ENCODE results near the gene VPS52.
"Not testable (repeated sequence)": the region's sequence is repeated elsewhere in the genome, so short reads cannot be mapped to it uniquely, and the experiment has no call there.

The VPS52 gene

DNA sequence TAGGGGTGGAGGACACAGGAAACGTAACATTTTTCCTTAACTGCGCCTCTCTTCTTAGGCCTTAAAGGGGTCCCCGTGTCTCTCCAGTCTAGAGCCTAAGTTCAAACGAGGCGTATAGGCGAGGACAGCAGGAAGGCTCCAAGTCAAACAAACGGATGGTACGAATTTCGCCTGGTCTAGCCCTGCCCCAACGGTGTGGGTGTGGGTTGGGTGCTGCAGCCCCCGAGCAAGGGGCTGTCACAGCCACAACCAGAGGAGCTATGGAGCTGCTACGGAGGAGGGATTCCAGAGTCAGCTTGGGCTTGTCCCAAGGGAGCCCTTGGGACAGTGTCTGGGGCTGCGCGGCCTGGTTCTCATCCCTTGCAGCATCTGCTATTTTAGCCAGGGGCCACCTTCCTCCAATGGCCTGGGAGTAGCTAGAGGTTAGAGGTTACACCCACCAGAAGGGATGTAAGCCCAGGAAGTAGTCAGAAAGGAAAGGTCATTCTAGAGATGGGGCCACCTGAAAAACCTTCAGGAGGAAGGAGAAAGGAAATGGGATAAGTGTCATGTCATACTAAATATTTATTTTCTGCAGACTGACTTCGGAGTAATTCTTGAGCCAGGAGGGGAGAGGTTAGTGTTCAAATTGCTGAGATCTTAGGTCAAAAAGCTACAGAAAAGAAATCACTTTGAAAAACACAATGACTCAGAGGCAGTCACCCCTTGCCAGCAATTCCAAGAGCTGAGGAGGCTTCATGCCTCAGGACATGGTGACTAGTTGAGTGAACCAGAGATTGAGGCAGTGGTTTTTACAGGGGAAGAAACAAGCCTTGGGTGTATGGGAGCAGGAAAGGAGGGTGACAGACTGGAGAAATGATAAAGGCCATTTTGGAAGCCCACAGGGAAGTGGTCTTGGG lies 21.7 kb downstream of the VPS52 start:
- no peak for DNase-seq (ENCODE audit: low read depth)

DNA sequence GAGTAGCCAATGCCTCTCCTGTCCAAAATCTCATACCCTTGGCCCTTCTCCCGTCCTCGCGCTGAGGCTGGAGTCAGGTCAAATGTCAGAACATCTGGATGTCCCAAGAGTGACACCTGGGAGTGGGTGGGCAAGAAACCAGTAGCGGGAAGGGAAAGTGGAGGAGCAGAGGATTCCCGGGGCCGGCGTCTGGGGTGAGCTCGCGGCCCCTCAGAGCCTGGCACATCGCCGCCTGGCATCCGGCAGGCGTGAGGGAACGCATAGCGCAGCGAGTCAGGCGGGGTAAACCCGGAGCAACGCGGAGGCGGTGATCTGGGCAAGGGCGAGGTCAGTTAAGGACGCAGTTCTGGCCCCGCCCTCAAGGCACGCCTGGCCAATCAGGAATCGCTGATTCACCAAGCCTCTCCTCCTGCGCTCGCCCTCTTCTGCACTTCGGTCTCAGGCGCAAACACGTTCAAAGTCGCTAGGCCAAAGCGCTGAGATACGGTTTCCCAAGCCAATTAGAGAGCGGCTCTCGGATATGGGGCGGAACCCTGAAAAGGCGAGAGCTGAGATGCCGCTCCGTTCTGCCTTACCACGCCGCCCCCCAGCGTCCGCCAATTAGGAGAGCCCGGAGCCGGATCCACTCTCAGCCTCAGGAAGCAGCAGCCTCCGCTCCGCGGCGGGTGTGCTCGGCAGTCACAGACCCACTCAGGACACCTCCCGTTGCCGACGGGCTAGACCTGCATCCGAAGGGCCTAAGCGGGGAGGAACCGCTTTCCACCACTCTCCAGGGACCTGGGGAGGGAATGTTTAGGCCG lies 22.5 kb downstream of the VPS52 start:
- DNase-seq (ENCODE audit: low read depth): peak; percentile 90

DNA sequence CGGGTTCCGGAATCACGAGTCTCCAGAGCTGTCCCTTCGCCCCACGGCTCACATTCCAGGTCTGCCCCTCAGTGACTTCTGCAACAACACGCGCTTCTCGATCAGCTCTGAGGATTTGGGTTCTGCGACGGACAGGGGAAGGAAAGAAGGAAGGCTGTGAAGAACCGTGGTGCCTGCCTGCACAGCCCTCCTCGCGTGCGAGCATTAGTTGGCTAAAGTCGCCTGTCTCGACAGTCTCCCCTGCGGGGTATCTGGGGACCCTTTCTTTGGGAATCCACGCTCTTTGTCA lies 23.1 kb downstream of the VPS52 start:
- DNase-seq (ENCODE audit: low read depth): no peak

DNA sequence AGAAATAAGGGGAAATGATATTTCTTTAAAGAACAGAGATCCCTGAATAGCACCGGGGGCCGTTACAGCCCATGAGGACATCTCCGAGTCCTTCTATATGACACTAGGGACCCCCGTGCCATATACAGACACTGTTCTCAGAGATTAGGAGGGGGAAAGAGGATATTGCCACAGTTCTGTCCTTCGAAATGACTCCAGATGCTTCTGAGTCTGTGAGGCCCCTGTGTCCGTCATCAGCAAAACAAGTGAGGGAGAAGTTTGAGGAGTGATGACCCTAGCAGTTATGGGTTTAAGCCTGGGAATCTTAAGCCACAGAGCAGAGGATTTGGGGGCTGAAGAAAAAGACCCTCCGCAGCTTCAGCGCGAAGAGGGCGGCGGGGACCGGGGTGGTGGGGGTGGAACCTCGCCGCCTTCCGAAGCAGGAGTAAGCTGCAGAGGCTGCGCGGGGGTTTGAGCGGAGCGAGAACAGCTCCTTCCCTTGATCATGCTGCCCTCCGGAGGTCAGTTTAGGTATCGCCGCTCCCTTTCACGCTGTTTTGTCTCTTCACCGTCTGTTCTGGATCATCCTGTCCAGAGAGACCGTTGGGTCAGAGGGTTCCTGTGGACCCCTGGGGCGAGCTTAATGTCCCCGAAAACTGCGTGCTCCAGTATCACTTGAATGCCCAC lies 23.6 kb downstream of the VPS52 start:
- peak; percentile 90 for DNase-seq (ENCODE audit: low read depth)

DNA sequence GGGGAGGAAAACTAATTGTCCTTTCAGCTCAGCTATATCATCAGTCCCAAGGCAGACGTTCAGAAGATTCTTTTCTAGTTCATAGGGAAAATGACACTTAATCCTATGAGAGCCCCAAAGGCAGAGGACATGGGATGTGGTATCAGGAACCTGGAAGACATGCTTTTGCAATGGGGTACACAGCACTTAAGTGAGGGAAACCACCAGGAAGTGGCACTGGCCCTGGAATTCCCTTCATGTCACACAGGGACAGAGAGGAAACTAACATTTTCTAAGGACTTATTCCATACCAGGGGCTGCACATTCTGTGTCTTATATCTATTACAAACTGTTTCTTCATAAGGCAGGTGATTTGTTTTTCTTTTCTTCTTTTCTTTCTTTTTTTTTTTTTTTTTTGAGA lies 28.2 kb downstream of the VPS52 start:
- no peak for DNase-seq (ENCODE audit: low read depth)

DNA sequence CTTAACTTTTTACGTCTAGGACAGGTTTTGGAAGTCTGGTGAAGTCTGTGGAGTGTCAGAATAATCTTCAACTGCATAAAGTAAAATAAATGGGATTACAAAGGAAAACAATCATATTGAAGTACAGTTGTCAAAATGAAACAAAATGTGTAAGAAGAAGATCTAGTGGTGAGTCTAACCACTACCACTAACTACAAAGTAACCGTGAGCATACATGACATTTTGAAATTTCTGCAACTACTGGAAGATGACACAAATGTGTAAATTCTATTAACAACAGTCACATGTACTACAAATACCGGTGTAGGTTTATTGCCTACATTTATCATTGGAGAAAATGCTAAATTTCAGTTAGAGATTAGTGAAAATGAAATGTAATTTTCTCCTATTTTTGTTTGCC lies 29.7 kb downstream of the VPS52 start:
- no peak for DNase-seq (ENCODE audit: low read depth)

DNA sequence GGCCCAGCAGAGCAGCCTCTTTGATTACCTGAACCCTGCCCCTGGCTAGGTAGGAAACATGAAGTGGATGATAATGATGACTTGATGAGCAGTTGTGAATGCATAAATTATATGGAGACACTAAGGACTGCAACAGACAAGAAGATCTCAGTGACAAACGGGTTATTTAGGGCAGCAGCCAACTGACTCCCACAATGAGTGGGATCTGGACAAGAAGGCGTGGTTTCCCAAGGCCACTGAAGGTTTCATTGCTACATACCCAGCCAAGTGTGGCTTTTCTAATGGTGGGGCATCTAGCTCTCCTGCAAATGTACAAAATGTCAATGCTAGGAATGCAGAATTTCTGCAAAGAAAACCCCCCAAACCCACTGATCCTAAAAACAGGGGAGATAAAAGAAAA lies 33.9 kb downstream of the VPS52 start:
- DNase-seq (ENCODE audit: low read depth): no peak

DNA sequence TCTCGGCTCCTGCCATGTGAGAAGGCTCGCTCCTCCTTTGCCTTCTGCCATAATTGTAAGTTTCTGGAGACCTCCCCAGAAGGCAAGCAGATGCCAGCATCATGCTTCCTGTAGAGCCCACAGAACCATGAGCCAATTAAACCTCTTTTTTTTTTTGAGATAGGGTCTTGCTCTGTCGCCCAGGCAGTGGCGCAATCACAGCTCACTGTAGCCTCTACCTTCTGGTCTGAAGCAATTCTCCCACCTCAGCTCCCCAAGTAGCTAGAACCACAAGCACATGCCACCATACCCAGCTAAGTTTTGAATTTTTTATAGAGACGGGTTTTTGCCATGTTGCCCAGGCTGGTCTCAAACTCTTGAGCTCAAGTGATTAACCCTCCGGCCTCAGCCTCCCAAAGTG lies 34.8 kb downstream of the VPS52 start:
- no peak for DNase-seq (ENCODE audit: low read depth)

DNA sequence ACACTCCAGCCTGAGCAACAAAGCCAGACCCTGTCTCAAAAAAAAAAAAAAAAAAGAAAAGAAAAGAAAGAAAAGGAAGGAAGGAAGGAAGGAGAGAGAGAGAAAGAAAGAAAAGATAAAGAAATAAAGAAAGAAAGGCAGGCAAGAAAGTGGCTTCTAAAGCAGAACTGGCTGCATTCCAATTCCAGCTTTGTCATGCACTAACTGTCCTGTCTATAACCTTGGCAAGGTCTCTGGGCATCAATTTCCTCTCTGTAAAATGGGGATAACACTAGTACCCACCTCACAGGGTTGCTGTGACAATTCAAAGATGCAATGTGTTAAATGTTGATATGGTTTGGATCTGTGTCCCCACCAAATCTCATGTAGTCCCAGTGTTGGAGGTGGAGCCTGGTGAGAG lies 35.3 kb downstream of the VPS52 start:
- no peak for DNase-seq (ENCODE audit: low read depth)

DNA sequence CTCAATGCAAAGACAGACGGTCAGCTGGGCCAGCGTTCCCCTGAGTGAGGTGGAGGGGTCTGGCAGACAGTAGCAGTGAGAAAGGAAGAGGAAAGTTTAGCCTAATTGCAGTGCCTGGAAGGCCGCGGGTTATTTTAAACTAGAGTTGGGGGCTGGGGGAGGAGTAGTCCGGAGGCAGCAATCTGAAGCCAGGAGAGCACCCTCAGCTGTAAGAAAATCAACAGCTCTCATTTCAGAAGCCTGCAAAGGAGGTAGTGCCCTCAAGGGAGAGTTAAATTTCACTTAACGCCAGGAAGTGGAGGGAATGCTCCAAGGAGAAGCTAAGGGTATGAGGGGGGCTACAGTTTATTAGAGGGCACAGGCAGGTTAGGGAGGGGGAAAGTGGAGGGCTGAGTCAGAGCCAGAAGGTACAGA lies 36.4 kb downstream of the VPS52 start:
- DNase-seq (ENCODE audit: low read depth): no peak

DNA sequence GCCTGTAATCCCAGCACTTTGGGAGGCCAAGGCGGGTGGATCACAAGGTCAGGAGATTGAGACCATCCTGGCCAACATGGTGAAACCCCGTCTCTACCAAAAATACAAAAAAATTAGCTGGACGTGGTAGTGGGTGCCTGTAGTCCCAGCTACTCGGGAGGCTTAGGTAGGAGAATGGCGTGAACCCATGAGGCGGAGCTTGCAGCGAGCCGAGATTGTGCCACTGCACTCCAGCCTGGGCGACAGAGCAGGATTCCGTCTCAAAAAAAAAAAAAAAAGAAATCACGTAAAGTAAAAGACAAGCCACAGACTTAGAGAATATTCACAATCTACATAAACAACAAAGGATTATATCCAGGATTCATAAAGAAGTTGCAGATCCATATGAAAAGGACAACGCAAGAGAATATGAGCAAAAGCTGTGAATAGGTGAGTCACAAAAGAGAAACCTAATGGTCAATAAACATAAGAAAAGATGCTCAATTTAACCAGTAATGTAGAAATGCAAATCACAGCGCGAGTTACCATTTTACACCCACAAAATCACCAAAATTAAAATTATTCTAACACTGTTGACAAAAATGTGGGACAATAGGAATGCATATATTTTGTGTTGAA lies 45.1 kb downstream of the VPS52 start:
- DNase-seq (ENCODE audit: low read depth): not testable (repeated sequence)

DNA sequence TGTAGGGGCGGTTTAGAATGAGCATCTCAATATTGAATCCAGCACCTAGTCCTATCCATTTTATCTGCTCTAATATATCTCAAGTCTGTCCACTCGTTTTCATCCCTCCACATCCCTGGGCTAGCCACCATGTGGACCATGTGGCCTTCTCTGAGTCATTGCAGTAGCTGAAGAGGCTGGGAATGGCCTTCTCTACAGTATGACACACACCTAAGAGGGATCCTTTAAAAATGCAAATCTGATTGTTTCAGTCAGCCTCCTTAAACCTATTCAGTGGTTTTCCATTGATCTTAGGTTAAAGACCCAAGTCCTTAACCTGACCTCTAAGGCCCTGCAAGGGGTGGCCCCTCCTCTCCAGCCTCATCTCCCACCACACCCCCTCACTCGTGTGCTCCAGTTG lies 54.0 kb downstream of the VPS52 start:
- no peak for DNase-seq (ENCODE audit: low read depth)

DNA sequence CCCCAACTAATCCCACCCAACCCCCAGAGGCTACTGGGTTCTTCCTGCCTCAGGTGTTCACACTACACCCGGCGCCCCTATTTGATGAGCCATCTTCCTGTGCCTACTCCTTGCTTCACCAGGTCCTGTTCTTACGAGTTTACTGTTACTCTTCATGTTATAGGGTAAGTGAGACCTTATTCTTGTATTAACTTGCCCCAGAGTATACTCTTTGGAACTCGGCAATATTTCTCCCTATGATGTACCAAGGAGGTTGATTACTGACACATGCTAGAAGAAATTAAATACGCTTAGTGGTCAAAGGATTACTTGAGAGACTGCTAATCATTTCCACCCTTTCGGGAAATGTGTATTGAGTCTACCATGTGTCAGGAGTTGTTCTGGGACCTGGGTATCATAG lies 54.4 kb downstream of the VPS52 start:
- DNase-seq (ENCODE audit: low read depth): no peak

DNA sequence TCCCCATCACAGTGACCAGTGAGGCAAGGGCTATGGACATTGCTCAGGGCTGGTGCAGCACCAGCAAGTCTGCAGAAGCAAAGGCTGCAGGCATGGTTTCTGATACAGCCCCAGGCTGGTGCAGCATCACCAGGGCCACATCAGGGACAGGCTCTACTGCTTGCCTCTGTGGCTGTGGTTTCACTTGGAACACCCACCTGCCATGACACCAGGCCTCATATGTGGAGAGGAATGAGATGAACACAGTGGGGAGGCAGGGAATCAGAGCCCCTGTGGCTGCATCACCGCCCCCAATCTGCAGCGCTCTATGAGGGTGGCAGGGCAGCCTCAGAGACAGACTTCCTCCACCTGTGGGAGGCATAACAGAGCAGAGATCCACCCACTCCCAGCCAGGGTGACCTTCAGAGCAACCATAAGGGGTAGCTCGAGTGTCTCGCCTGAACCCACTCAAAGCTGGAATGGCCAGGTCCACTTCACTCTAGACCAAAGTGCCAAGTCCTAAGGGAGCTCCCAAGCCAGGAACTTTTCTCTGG lies 55.5 kb downstream of the VPS52 start:
- no peak for DNase-seq (ENCODE audit: low read depth)

DNA sequence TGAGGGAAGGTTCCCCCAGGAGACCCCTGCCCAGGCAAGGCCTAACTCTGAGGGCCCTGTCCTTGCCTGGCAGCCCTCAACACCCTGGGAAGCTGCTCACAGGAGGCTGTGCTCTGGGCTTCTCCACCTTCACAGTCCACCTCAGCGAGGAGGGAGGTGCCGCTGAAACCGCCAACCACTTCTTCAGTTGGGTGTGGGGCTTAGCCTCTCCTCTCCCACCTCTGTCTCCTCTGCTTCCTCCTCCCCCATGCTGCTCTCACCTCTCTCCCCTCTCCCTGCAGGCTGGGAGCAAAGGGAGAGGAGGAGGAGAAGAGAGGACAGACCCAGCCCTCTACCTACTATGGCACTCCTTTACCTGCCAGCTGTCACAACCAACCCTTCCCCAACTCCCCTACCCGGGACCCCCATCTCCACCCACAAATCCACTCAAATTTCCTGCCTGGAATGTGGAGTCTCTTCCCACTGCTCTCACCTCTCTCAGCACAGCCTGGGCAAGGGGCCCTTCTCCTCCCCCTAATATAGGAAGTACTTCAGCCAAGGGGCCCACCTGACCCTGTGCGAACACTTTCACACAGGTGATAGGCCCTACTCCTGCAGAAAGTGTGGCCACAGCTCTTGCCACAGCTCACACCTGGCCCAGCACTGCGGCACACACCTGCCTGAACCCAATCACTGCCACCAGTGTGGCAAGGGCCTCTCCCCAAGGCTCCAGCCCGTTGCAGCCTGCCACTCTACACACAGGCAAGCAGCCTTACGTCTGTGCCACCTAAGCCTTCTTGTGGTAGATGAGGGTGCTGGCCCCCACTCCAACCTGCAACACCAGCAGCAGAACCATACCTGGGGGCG lies 56.2 kb downstream of the VPS52 start:
- DNase-seq (ENCODE audit: low read depth): no peak

DNA sequence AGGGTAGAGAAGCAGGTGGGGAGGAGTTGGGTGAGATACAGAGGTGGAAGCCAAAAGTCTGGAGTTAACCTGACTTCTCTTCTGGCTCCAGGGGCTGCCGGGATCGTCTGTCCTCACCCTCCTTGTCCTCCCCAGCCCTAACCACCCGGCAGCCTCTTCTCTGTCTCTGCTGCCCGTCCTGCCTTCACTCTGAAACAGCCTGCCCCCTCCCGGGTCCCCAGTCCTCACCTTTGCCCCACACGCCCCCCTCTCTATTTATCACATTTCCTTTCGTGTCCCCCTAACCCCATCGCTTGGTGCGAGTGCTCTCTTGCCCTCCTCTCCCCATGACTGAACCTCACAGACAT lies 57.7 kb downstream of the VPS52 start:
- no peak for DNase-seq (ENCODE audit: low read depth)

DNA sequence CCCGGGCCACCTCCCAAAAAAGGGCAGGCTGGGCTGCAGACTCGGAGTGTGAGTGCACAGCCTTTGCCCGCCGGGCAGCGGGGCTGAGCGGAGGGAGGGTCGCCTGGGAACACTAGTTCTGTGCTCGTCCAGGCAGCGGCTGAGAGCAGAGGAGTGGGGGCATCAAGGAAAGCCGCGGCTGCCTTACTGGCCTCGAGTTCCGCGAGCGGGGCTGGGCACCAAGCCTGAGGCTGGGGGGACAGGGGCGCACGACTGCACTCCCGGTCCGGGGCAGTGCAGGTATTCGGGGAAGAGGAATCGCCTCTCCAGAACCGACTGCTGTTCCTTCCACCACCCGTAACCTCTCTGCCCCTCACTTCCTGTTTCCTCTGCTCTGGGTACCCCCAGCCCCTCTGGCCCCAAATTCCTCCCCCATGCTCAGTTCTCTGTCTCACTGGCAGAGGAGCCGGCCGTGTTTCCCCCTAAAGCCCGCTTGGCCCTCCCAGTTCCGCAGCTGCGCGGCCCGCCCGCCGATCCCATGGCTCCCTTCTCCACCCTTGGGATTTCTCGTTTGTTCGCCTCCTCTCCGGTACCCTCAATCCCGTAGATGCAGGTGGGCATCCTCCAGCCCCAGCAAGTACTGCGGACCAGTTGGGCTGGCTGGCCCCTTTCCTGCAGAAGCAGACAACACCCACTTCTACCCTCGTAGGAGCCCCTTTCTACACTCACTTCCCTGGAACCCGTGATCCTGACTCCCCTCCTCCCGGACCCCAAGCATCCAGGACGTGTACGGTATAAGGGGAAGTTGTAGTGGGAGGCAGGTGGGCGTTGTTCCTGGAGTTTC lies 58.3 kb downstream of the VPS52 start:
- no peak for DNase-seq (ENCODE audit: low read depth)

DNA sequence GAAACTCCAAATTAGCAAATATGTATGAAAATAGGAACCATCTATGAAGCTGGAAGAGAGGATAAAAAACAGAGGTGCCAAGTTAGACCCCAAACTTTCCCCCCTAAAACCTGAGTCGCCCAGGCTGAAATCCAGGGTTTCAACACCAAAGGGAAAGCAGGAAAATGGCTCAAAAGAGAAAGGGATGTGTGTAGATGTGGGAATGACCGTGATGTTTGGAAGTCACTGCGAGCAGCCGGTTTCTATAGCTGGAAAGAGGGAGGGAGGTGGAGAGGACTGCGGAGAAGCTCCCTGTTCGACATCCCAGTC lies 58.9 kb downstream of the VPS52 start:
- DNase-seq (ENCODE audit: low read depth): no peak

DNA sequence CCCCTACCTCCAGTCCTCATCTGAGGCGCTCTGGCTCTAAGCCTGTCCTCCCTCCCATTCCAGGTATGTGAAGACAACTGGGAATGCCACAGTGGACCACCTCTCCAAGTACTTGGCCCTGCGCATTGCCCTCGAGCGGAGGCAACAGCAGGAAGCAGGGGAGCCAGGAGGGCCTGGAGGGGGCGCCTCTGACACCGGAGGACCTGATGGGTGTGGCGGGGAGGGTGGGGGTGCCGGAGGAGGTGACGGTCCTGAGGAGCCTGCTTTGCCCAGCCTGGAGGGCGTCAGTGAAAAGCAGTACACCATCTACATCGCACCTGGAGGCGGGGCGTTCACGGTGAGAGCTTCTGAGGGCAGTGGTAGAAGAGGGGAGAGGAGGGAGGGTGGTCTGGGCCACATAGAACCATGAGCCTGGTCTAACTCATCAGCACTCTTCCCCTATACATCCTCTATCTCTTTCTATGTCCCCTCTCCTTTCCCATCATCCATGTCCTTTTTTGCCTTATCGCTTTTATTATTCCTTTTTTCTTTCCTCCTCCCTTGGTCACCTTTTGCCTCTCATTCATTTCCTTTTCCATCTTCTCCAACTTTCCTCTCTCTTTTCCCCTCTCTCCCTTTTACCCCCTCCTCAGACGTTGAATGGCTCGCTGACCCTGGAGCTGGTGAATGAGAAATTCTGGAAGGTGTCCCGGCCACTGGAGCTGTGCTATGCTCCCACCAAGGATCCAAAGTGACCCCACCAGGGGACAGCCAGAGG lies 59.8 kb downstream of the VPS52 start:
- no peak for DNase-seq (ENCODE audit: low read depth)

DNA sequence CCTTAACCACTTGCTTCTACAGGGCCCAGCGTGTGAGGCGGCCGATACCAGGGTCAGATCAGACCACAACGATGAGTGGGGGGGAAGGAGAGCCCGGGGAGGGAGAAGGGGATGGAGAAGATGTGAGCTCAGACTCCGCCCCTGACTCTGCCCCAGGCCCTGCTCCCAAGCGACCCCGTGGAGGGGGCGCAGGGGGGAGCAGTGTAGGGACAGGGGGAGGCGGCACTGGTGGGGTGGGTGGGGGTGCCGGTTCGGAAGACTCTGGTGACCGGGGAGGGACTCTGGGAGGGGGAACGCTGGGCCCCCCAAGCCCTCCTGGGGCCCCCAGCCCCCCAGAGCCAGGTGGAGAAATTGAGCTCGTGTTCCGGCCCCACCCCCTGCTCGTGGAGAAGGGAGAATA lies 60.5 kb downstream of the VPS52 start:
- no peak for DNase-seq (ENCODE audit: low read depth)
